Testis (tissue), 3 donors: ENCODE data around the gene FRMD7. TPM values are rescaled to one million over a fixed set of nuclear protein-coding genes. Genes with fewer than 3 reads are reported as not detected.

Experiments
- DNase-seq: peaks from one replicate; pipeline ENCODE4 v3.0.0-alpha.2; 2019
- H3K27ac ChIP-seq, 2 donors: fragments of 200-600 bp; sonication (generic); one replicate each; pipeline ENCODE4 v1.5.1; 2019
- H3K27me3 ChIP-seq: fragments of 200-600 bp; sonication (generic); one replicate; pipeline ENCODE4 v1.5.1; 2019
- H3K36me3 ChIP-seq: fragments of 200-600 bp; sonication (generic); one replicate; pipeline ENCODE4 v1.5.1; 2017; ENCODE audit warnings: low read depth; ENCODE audit errors: missing control alignments
- H3K4me1 ChIP-seq: fragments of 200-600 bp; sonication (generic); one replicate; pipeline ENCODE4 v1.5.1; 2019
- H3K4me3 ChIP-seq, 2 donors: fragments of 200-600 bp; sonication (generic); one replicate each; pipeline ENCODE4 v1.5.1; 2017 to 2019
- H3K9me3 ChIP-seq: fragments of 200-600 bp; sonication (generic); one replicate; pipeline ENCODE4 v1.5.1; 2017
- CTCF ChIP-seq, 3 experiments: fragments of 450-650 bp in 2 of 3; fragments of 200-600 bp in 1 of 3; sonication (generic) in 1 of 3; IDR thresholded peaks; one replicate each; pipeline ENCODE4 v1.5.1; 2016 to 2019; ENCODE audit warnings: antibody characterized with exemption in 3 of 3, mild to moderate bottlenecking in 2 of 3, moderate library complexity in 1 of 3
- POLR2A ChIP-seq: fragments of 450-650 bp; IDR thresholded peaks from one replicate; pipeline ENCODE4 v1.6.1; 2017; ENCODE audit warnings: antibody characterized with exemption, mild to moderate bottlenecking, moderate library complexity
- WGBS, 2 donors: methylation state at CpG; one replicate each; pipeline ENCODE4 v1.1.5; 2018; 5-methylcytosine and 5-hydroxymethylcytosine counted together
- intact Hi-C: fragments of 100-400 bp; cut with DNase I; formaldehyde crosslinking; loops from one replicate; pipeline ENCODE4 v1.15.1; 2023; ENCODE audit warnings: low total_unique reads
- polyA plus RNA-seq: library from polyadenylated mRNA; stranded (reverse); fragments of 350-450 nt; fragmentation: Illumina TruSeq; extraction: RNeasy Lipid Tissue Mini Kit (QIAGEN cat#74804); gene quantifications from one replicate; pipeline ENCODE4 v1.2.3, GENCODE V29; 2014; ENCODE audit warnings: low read depth, low replicate concordance; ENCODE audit not compliant: insufficient read depth
- total RNA-seq, 2 donors: library from RNA; depleted of rRNA; stranded (reverse); fragments of >200 nt; gene quantifications; one replicate each; pipeline ENCODE4 v1.2.3, GENCODE V29; 2016

The FRMD7 gene
- total and polyA plus RNA-seq, 3 donors from 2014 or later, result 0.06 to 0.11 TPM; not detected in 1

GRCh38 chrX:132077414-132077813 lies 50.4 kb downstream of the FRMD7 start:
- H3K9me3 ChIP-seq, result no peaks in the 10 kb centered on the region
- no peaks in the 10 kb centered on the region for H3K27me3 ChIP-seq
- no peak for DNase-seq
- no peak overlapping the region for H3K4me3 ChIP-seq
- no peak for TF ChIP-seq POLR2A
- no peak for TF ChIP-seq CTCF (IDR thresholded peaks at IDR 0.05)
- no peak overlapping the region for H3K27ac ChIP-seq
- intact Hi-C loops, result no loop called here
- WGBS, 2 donors, result 100% methylated on average over 1 of the region's 1 CpG
- no peaks in the 10 kb centered on the region for H3K36me3 ChIP-seq
- no peaks in the 10 kb centered on the region for H3K4me1 ChIP-seq

GRCh38 chrX:132071254-132071653 lies 56.6 kb downstream of the FRMD7 start:
- H3K27me3 ChIP-seq, result no peaks in the 10 kb centered on the region
- intact Hi-C loops, result no loop called here
- H3K4me3 ChIP-seq, result no peak overlapping the region
- no peaks in the 10 kb centered on the region for H3K4me1 ChIP-seq
- no peak for DNase-seq
- TF ChIP-seq CTCF (IDR thresholded peaks at IDR 0.05), result peak in 1 of 3 experiments; percentile 18
- no peak for TF ChIP-seq POLR2A
- no peaks in the 10 kb centered on the region for H3K9me3 ChIP-seq
- H3K27ac ChIP-seq, result no peak overlapping the region
- no peaks in the 10 kb centered on the region for H3K36me3 ChIP-seq

GRCh38 chrX:132068405-132068804 lies 59.4 kb downstream of the FRMD7 start:
- Histone ChIP-seq H3K27me3 (no peaks in the 10 kb centered on the region), H3K4me1 (no peaks in the 10 kb centered on the region), H3K36me3 (no peaks in the 10 kb centered on the region), H3K4me3 (no peak overlapping the region), H3K27ac (no peak overlapping the region), H3K9me3 (no peaks in the 10 kb centered on the region)
- intact Hi-C loops, result no loop called here
- TF ChIP-seq CTCF (IDR thresholded peaks at IDR 0.05) (no peak), POLR2A (no peak)
- DNase-seq, result no peak
- WGBS, 2 donors, result 100% methylated on average over 1 of the region's 1 CpG

GRCh38 chrX:132063862-132064261 lies 64.0 kb downstream of the FRMD7 start:
- no peak for DNase-seq
- H3K27ac ChIP-seq, result no peak overlapping the region
- intact Hi-C loops, result no loop called here
- H3K27me3 ChIP-seq, result no peaks in the 10 kb centered on the region
- no peak for TF ChIP-seq POLR2A
- no peak for TF ChIP-seq CTCF (IDR thresholded peaks at IDR 0.05)
- 86 to 91% methylated on average over 3 to 4 of the region's 4 CpGs for WGBS, 2 donors
- no peaks in the 10 kb centered on the region for H3K36me3 ChIP-seq
- no peaks in the 10 kb centered on the region for H3K4me1 ChIP-seq
- no peaks in the 10 kb centered on the region for H3K9me3 ChIP-seq
- no peak overlapping the region for H3K4me3 ChIP-seq

GRCh38 chrX:132063334-132063733 lies 64.5 kb downstream of the FRMD7 start:
- intact Hi-C loops, result no loop called here
- DNase-seq, result no peak
- H3K4me1 ChIP-seq, result no peaks in the 10 kb centered on the region
- no peak overlapping the region for H3K27ac ChIP-seq
- no peak overlapping the region for H3K4me3 ChIP-seq
- no peaks in the 10 kb centered on the region for H3K36me3 ChIP-seq
- H3K27me3 ChIP-seq, result no peaks in the 10 kb centered on the region
- TF ChIP-seq POLR2A (no peak), CTCF (IDR thresholded peaks at IDR 0.05) (no peak)
- H3K9me3 ChIP-seq, result no peaks in the 10 kb centered on the region
- WGBS, 2 donors, result 95 to 98% methylated on average over 3 of the region's 3 CpGs
